ENCODE data around the gene PAPSS1.

PAPSS1 gene

GRCh38 chr4:107629318-107629717 is 90.7 kb downstream of the PAPSS1 start:
- no peak for DNase-seq (ENCODE audit: low read depth, low spot score)

GRCh38 chr4:107625391-107625902 is 94.6 kb downstream of the PAPSS1 start:
- no peak for DNase-seq (ENCODE audit: low read depth, low spot score)

- DNase-seq (ENCODE audit: low read depth, low spot score): no peak
Observed at GRCh38 chr4:107624024-107624423, 96.0 kb downstream of the PAPSS1 start.

- no peak for DNase-seq (ENCODE audit: low read depth, low spot score)
Observed at GRCh38 chr4:107622006-107622405, 98.0 kb downstream of the PAPSS1 start.

- DNase-seq (ENCODE audit: low read depth, low spot score): no peak
Observed at GRCh38 chr4:107619731-107620130, 100.3 kb downstream of the PAPSS1 start.

GRCh38 chr4:107619066-107619465 is 101.0 kb downstream of the PAPSS1 start:
- no peak for DNase-seq (ENCODE audit: low read depth, low spot score)

- no peak for DNase-seq (ENCODE audit: low read depth, low spot score)
Observed at GRCh38 chr4:107618656-107619055, 101.4 kb downstream of the PAPSS1 start.

GRCh38 chr4:107616838-107617389 is 103.1 kb downstream of the PAPSS1 start:
- no peak for DNase-seq (ENCODE audit: low read depth, low spot score)

- DNase-seq (ENCODE audit: low read depth, low spot score): no peak
Observed at GRCh38 chr4:107615809-107616208, 104.2 kb downstream of the PAPSS1 start.

GRCh38 chr4:107603430-107603829 is 116.6 kb downstream of the PAPSS1 start:
- DNase-seq (ENCODE audit: low read depth, low spot score): no peak

- no peak for DNase-seq (ENCODE audit: low read depth, low spot score)
Observed at GRCh38 chr4:107600983-107601382, 119.1 kb downstream of the PAPSS1 start.

GRCh38 chr4:107600436-107600835 is 119.6 kb downstream of the PAPSS1 start:
- no peak for DNase-seq (ENCODE audit: low read depth, low spot score)

- no peak for DNase-seq (ENCODE audit: low read depth, low spot score)
Observed at GRCh38 chr4:107599841-107600240, 120.2 kb downstream of the PAPSS1 start.

- no peak for DNase-seq (ENCODE audit: low read depth, low spot score)
Observed at GRCh38 chr4:107593230-107593629, 126.8 kb downstream of the PAPSS1 start.

- DNase-seq (ENCODE audit: low read depth, low spot score): no peak
Observed at GRCh38 chr4:107592519-107592918, 127.5 kb downstream of the PAPSS1 start.

GRCh38 chr4:107589269-107589668 is 130.8 kb downstream of the PAPSS1 start:
- DNase-seq (ENCODE audit: low read depth, low spot score): no peak

- no peak for DNase-seq (ENCODE audit: low read depth, low spot score)
Observed at GRCh38 chr4:107586371-107586770, 133.7 kb downstream of the PAPSS1 start.

- DNase-seq (ENCODE audit: low read depth, low spot score): no peak
Observed at GRCh38 chr4:107579099-107579498, 140.9 kb downstream of the PAPSS1 start.

GRCh38 chr4:107578321-107578720 is 141.7 kb downstream of the PAPSS1 start:
- DNase-seq (ENCODE audit: low read depth, low spot score): no peak

- DNase-seq (ENCODE audit: low read depth, low spot score): no peak
Observed at GRCh38 chr4:107577743-107578142, 142.3 kb downstream of the PAPSS1 start.

GRCh38 chr4:107575243-107575642 is 144.8 kb downstream of the PAPSS1 start:
- DNase-seq (ENCODE audit: low read depth, low spot score): no peak

GRCh38 chr4:107572281-107572680 is 147.8 kb downstream of the PAPSS1 start:
- no peak for DNase-seq (ENCODE audit: low read depth, low spot score)

GRCh38 chr4:107570952-107571351 is 149.1 kb downstream of the PAPSS1 start:
- DNase-seq (ENCODE audit: low read depth, low spot score): no peak

- DNase-seq (ENCODE audit: low read depth, low spot score): no peak
Observed at GRCh38 chr4:107564326-107564725, 155.7 kb downstream of the PAPSS1 start.
